Tongue (tissue), 2 donors: ENCODE measurements around the gene VEPH1. TPM values are rescaled to one million over a fixed set of nuclear protein-coding genes. Genes with fewer than 3 reads are reported as not detected.

Experiments used
- DNase-seq: peaks from one replicate; pipeline ENCODE4 v3.0.0-alpha.2; 2015
- total RNA-seq: library from RNA; depleted of rRNA; stranded (reverse); fragments of >200 nt; gene quantifications from one replicate; pipeline ENCODE4 v1.2.3, GENCODE V29; 2014

Gene VEPH1
- total RNA-seq, 1 donor from 2014 or later, result 7.8 TPM

- no peak for DNase-seq
Observed at GRCh38 chr3:157255797-157256196, 247.4 kb downstream of the VEPH1 start.

DNA sequence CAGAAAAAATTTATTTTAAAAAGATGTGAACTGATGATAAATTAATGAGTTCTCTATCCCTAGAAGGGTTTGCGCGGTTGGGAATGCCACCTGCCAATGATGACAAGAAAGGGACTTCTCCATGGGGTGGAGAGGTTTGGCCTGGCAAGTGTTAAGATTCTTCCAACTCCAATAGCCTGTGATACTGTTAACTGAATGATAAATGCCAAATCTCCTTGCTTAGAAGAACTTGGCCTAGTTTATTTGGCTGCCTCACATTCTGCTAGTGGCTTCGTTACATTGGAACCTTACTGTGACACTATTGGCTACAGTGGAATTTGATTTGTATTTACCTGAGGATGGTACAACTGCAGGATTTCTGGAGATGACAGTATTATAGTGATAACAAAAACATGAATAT, 251.5 kb downstream of the VEPH1 start:
- no peak for DNase-seq

DNA sequence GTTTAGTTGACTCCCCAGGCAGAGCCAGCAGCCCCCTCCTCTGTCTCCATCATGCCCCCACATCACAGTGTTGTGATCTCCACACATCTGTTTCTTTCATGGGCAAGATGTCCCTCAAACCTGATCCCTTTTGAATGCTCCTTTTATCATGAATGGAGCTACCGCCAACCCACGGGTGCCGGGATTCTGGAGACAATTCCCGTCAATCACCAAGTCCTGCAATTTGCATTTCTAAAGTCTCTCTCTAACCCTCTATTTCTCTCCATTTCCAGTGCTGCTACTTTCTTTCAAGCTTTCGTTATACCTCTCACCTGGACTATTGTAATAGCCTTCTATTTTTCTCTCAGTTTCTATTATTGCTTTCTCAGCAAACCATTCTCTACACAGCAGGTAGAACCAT, 253.6 kb downstream of the VEPH1 start:
- no peak for DNase-seq

DNA sequence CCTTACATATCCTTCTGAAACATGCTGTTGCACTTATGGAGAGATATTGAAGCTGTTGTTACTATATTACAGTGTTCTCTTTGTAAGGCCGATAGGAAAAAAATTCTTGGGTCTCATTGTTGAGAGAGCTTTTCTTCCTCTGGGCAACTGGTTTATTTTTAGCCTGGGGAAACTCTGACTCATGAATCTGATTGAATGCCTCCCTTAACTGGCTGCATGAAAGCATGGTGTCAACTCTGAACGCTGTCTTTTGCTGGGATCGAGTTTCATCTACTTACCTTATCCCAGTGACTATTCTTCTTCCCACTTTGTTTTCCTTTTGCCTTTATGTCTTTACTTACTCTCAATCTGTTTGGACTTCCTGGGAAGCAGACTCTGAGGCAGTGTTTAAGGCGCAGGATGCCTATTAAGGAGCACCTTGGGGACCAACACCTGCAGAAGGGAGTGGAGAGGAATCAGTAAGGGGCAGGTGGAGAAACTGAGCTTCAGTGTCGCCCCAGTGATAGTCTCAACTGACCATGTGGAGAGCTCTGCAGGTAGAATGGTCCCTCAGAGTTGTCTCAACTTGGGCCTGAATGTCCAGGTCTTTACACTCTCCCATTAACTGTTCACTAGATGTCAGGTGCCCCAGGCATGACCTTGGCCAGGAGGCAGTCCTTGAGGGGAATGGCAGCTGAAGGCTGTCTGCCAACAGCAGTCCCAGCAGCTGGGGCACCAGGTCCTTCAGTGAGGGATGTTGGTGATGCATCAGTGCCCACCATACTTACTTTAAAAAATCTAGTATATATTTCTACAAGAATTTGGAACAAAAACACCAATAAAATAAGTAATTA, 254.4 kb downstream of the VEPH1 start:
- peak; percentile 77 for DNase-seq

GRCh38 chr3:157247391-157247790, 255.8 kb downstream of the VEPH1 start:
- DNase-seq, result no peak

- DNase-seq, result no peak
Observed at GRCh38 chr3:157242836-157243235, 260.4 kb downstream of the VEPH1 start.

- no peak for DNase-seq
Observed at GRCh38 chr3:157241599-157241998, 261.6 kb downstream of the VEPH1 start.

GRCh38 chr3:157240408-157240807, 262.8 kb downstream of the VEPH1 start:
- DNase-seq, result no peak

DNA sequence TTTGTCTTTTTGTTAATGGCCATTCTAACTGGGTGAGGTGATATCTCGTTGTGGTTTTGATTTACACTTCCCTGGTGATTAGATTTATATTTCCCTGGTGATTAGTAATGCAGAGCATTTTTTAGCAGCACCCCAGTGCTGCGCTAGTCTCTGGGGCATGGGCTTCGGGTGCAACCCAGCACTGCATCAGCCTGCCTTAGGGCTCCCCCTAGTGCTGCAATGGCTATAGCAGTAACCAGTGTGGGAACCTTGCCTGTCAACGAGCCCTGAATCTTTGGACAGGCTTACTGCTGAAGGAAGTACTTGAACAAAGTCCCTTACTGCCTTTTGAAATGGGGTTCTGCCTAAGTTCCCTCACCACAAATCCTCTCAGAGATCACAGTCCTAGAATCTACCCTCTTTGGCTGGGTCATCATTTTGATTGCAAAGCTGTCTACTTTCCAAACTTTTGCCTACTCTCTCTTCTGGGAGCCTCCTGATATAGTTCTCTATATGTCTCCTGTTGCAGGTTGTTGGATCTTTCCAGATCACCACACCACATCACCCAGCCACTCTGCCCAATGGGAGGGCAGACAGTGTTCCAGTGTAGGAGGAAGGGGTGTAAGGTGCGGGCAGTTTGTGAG, 264.0 kb downstream of the VEPH1 start:
- DNase-seq, result peak; percentile 60

DNA sequence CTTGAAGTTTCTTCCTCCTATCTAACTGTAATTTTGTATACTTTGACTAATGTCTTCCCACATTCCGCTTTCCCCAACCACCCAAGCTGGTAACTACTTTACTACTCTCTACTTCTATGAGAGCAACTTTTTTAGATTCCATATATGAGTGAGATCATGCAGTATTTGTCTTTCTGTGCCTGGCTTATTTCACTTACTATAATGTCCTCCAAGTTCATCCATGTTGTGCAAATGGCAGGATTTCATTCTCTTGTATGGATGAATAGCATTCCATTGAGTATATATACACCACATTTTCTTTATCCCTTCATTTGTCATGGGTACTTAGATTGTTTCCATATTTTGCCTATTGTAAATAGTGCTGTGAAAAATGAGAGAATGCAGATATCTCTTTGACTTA, 264.8 kb downstream of the VEPH1 start:
- DNase-seq, result peak; percentile 51

GRCh38 chr3:157237886-157238285, 265.3 kb downstream of the VEPH1 start:
- no peak for DNase-seq

DNA sequence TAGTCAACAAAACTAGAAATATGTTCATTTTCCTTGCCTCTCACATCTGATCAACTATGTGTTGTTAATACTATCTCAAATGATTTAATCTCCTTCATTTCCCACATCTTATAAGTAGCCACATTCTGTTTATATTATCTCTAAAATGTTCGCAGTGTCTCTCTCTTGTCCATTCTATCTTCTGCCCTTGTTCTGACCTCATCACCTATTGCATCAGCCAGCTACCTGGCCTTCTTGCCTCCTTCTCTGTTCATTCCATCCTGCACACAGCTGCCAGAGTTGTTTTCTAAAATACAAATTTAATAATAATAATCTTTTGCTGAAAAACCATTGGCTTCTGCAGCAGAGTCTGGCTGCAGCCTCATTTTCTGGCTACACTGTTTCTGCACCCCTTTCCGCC, 267.9 kb downstream of the VEPH1 start:
- DNase-seq, result no peak

GRCh38 chr3:157233923-157234322, 269.3 kb downstream of the VEPH1 start:
- no peak for DNase-seq

- no peak for DNase-seq
Observed at GRCh38 chr3:157232141-157232540, 271.1 kb downstream of the VEPH1 start.

- no peak for DNase-seq
Observed at GRCh38 chr3:157231071-157231470, 272.1 kb downstream of the VEPH1 start.

DNA sequence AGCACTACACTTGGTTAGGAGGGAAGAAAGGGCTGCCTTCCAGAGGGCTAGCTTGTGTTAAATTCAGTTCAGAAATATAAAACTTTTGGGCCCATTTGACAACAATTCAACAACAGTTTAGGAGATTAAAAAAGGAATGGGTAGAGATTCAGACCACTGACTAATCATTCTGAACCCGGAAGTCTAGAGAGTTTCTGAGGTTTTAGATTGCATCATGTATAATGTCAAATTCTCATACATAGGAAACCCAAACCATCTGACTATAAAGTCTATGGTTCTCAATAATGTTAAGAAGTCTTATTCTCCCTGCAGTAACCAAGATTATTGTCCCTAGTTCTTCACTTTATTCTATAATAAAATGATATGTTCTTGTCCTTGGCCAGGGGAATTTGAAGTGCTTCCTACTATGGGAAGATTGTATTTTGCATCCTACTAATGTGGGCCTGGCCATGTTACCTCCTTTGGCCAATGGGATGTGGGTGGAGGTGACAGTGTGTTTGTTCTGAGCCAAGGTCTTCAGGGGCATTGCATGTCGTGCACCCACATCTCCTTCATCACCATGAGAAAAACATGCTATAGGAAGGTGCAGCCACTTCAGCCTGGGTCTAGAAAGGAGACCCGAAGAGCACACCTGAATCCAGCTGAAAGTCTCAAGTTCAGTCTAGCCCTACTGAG, 276.9 kb downstream of the VEPH1 start:
- DNase-seq, result no peak

DNA sequence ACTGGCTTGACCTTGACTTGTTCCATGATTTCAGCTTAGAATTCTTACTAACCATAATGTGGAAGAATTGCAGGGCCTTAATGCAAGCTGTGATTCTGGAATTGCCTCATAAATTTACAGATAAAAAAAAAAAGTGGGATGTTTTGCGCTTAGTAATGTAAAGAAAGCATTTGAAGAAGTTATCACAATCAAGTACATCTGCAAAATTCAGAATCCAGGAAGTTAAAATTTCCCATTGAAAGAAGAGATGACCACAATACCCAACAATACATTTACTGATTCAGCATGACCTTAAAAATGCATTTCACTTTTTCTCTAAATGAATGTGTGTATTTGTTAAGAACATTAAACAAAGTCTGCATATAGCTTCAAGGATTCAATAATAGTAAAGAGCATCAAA, 278.2 kb downstream of the VEPH1 start:
- DNase-seq, result no peak

DNA sequence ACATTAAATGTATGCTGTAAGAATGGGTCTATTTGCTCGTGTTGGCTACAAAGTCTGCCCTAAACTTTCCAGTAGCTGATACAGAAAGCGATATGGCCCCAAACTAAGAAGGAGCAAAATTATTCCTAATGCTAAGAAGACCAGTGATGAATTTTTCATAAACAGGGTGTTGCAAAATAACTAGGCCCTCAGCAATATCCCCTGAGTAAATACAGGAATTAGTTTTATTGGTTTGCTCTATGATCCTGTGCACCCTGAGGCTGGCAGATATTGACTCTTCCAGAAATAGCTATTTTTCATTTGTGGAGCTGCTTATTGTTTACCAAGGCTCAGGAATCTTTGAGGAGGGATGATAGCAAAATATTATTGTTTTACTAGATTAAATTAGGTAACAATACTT, 282.3 kb downstream of the VEPH1 start:
- DNase-seq, result no peak

DNA sequence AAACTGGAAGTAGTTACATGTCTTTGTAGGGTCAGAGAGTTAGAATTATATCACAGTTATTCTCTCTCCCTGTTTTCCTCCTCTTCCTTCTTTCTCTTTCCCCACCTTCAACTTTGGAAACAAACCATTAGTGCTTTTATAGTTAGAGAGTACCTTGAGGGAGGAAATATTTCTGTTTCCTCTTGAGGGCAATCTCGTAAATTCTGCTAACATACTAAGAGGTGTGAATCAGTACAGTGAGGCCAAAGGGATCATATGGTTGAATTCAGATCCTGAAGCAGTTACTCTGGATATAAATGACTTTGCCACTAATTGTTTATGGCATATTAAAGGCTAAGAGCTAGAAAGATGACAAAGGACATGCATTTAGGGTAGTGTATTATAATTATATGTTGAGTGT, 283.0 kb downstream of the VEPH1 start:
- no peak for DNase-seq

DNA sequence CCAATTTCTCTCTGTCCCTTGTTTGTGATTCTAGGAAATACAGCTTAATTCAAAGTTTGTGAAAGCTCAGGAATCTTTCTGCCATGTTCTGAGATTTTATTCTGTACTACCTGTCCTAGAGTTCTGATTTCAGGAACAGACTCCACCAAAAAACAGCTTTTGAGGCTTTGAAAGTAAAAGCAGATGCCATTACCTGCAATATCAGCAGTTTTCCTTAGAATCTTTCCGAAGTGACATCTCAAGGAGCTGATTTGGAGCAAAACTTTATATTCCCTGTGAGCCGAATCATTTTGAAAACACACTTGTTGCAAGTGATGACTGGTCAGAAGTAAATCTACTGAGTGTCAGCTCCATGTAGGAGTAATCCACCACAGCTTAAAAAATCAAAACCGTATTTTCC, 284.0 kb downstream of the VEPH1 start:
- no peak for DNase-seq
